HG03342 (cell line): ENCODE results near the gene WSB1.
A peak's percentile ranks its signal among the peaks of the same experiment; 100 is the strongest.
"Not testable (repeated sequence)": the region's sequence is repeated elsewhere in the genome, so short reads cannot be mapped to it uniquely, and the experiment has no call there.

Source experiments
- ATAC-seq: cut with Tn5 transposase; IDR thresholded peaks from one replicate; pipeline ENCODE4 v1.9.1; 2021; ENCODE audit warnings: mild to moderate bottlenecking, moderate library complexity; ENCODE audit not compliant: unreplicated experiment

The WSB1 gene

GRCh38 chr17:27276653-27277156 lies 17.2 kb upstream of the WSB1 start:
- no peak for ATAC-seq

GRCh38 chr17:27279132-27279531 lies 14.8 kb upstream of the WSB1 start:
- ATAC-seq, result not testable (repeated sequence)

DNA sequence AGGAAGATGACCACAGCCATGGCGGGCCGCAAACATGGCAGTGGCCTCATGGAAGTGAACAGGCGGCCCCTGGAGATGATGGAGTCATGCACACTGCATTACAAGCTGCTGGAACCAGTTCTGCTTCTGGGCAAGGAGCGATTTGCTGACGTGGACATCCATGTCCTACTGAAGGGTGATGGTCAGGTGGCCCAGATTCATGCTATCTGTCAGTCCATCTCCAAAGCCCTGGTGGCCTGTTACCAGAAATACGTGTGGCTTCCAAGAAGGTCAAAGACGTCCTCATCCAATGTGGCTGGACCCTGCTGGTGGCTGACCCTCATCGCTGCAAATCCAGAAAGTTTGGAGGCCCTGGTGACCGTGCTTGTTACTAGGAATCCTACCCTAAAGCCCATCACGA lies 13.4 kb upstream of the WSB1 start:
- ATAC-seq, result no peak

- no peak for ATAC-seq
These were observed 12.5 kb upstream of the WSB1 start for GRCh38 chr17:27281438-27281837.

GRCh38 chr17:27282054-27282551 lies 11.8 kb upstream of the WSB1 start:
- ATAC-seq, result peak; percentile 72

- ATAC-seq, result no peak
These were observed 10.9 kb upstream of the WSB1 start for GRCh38 chr17:27283060-27283459.

DNA sequence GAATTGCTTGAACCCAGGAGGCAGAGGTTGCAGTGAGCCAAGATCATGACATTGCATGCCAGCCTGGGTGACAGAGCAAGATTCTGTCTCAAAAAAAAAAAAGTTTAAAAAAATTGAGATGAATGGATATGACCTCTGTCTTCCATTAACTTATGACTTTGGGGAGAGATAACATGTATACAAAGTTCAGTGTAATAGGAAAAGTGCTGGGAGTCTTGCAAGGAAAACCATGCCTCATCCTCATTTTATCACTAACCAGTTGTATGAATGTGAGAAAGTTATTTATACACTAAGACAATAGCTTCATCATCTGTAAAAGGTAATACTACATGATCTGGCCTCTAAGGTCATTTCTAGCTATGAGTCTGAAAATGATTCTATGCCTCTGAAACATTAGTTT lies 10.2 kb upstream of the WSB1 start:
- no peak for ATAC-seq

- ATAC-seq, result no peak
These were observed 9.0 kb upstream of the WSB1 start for GRCh38 chr17:27284811-27285415.

DNA sequence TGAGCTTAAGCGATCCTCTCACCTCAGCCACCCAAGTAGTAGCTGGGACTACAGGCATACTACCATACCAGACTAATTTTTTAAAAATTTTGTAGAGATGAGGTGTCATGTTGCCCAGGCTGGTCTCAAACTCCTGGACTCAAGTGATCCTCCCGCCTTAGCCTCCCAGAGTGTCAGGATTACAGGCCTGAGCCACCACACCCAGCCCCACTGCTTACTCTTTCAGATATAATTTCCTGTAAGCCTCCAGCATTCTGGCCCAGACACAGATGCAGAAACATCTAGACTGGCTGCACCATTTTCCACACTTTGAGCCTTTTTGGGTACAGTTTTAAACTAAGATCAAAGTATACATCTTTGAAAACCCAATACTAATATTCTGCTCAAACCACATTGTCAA lies 8.4 kb upstream of the WSB1 start:
- ATAC-seq, result no peak

DNA sequence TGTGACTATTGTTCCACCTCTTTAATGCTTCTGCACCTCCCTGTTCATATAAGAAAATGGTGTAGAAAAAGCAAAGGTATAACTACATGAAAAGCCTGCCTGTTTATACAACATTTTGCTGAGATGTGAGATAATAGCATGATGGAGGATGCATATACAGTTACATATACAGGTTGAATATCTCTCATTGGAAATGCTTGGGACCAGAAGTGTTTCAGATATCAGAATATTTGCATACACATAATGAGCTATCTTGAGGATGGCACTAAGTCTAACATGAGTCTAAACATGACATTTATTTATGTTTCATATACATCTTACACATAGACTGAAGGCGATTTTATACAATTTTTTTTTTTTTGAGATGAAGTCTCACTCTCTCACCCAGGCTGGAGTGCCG lies 5.7 kb upstream of the WSB1 start:
- ATAC-seq, result no peak

- no peak for ATAC-seq
These were observed 4.1 kb upstream of the WSB1 start for GRCh38 chr17:27289856-27290255.

GRCh38 chr17:27290916-27291598 lies 2.9 kb upstream of the WSB1 start:
- ATAC-seq, result no peak

- ATAC-seq, result no peak
These were observed 486 bp upstream of the WSB1 start for GRCh38 chr17:27293359-27293897.

DNA sequence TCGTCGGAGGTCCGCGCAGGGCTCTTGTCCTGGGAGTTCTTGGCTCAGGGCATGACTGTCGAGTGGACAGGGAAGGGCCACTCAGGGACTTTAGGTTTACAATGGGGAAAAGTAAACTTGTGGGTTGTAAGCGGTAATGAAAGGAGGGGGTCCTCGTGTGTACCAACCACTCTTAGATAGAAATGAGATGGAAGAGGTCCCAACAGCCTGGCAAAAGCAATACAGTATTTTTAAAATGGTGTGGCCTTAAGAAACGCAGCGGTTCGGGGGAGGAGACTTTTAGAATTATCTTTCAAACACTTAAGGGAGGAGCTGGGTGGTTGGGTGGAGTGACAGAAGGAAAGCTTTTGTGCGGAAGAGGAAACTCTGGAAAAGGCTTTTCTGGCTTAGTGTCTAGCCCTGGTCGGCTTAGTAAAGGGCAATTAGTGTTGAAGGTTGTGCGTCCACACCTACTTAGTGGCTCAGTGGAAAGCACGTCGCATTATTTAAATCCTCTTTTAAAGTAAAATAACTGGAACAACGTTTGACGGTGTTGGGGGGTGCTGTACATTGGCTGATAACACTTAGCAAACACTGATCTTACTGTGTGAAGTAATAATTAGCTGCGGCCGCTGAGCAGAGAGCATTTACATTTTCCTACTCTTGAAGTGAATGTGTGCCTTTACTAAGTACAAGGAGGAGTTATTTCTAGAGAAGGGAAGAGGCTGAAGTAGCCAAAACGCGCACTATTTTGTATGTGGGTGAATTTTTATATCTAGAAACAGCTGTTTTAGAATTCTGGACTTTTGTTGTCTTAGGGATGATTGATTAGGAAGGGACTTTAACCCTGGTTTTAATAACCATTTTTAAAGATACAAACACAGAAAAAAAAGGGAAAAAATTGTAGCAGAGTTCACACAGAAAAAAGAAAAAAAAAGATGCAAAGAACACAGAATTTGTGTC lies 1.0 kb downstream of the WSB1 start:
- peak; percentile 37 for ATAC-seq

DNA sequence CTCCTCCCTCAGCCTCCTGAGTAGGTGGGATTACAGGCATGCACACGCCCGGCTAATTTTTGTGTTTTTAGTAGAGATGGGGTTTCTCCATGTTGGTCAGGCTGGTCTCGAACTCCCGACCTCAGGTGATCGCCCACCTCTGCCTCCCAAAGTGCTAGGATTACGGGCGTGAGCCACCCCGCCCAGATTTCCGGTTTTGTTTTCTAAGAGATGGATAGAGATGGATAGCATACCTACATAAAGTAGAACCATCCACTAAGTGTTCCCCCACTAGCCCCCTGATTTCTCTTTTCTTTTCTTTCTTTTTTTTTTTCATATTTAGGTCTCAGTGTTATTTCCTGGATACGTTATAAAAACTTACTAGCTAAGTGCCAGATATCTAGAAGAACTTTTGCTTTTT lies 2.0 kb downstream of the WSB1 start:
- ATAC-seq, result no peak

GRCh38 chr17:27296428-27296979 lies 2.6 kb downstream of the WSB1 start:
- ATAC-seq, result no peak

DNA sequence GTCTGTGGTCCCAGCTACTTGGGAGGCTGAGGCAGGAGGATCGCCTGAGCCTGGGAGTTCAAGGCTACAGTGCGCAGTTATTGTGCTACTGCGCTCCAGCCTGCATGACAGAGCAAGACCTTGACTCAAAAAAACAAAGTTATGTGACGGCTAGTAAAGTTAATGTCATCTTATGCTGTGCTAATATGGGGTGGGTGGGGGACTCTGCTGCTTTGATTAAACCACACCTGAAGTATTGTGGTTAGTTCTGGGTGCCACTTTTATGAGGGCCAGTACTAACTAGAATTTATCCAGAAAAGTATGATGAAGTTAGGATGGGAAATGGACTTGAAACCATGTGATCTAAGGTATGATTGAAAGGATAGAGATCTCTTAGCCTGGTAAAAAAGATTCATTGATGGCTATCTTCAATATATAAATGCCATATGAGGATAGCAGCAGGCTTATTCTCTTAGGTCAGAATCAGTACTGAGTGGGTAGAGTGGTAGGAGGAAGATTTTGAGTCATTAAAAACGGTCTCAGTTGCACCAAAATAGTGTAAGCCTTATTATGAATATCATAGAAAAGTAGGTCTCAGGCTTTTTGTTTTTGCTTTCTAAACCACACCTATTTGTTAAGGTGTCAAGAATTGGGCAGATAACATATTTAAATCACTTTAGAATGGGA lies 5.6 kb downstream of the WSB1 start:
- ATAC-seq, result no peak

DNA sequence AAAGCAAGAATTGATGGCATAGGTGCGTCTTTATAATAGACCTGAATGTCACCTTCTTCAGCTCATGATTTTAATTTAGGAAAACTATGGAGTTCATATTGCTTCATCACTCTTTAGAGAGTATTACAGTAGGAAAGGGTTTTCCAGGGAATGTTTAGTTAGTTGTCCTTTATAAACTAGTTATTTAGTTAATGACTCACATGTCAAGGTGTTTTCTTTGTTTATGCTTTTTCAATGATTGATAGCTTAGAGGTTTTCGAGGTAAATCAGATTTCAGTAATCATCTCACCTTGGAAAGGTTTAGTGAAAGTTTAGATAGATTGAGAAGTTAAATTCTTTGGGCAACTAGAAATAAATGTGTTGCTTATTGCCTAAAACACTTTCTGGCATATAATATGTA lies 9.8 kb downstream of the WSB1 start:
- no peak for ATAC-seq

DNA sequence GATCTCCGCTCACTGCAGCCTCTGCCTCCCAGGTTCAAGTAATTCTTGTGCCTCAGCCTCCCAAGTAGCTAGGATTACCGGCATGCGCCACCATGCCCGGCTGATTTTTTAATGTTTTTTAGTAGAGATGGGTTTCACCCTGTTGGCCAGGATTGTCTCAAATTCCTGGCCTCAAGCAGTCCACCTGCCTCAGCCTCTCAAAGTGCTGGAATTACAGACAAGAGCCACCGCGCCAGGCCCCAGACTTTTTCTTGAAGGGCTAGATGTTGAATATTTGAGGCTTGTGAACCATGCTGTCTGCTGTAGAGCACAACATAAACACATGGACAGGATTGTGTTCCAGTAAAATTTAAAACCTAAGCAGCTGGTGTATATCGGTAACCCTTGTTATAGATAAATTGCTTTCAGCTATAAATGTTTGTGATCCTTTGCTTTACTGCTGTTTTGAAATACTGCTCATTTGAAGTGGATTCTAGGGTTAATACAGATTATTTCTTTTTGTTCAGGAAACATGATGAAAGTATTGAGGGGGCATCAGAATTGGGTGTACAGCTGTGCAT lies 12.4 kb downstream of the WSB1 start:
- ATAC-seq, result no peak

GRCh38 chr17:27310565-27311110 lies 16.7 kb downstream of the WSB1 start:
- ATAC-seq, result no peak
